NOMO-1 (cell line): ENCODE measurements around the gene DCLK1.

Source experiments
- DNase-seq, 2 experiments: peaks; one replicate each; lab custom pipeline; 2025; ENCODE audit not compliant: unreplicated experiment in 2 of 2; lab: John Stamatoyannopoulos, UW

The DCLK1 gene

DNA sequence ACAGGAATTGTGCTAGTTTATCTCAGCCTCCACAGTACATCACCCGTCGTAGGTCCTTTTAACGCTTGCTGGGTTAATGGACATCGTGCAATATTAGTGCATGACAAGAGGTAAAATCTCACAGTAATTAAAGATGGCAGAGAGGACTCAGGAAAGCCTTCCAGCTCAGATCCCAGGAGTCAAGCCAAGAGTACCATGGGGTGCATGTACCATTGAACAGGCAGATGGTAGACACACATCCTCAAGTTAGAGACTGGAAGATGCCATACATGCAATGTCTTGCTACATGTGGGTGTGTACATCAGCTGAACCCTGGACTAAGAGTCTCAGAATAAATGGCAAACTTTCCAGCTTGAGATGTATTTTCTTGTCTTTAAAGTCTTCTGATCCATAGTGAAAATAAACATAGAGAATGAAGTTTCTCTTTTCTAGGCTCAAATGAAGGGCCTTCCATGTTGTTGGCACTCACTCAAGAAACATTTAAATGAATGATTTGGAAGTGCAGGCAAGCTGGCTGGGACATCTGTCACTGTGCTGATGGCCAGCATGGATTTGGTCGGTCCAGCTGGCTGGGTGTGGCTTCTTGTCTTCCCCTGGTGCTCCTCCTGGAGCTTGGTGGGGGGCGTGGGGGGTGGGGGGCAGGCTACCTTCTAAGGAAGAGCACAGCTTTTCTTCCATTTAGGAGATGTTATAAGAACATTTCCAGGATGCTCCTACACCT, 363.8 kb downstream of the DCLK1 start:
- no peak for DNase-seq

- no peak for DNase-seq
These were observed 364.5 kb downstream of the DCLK1 start for GRCh38 chr13:35766663-35767062.

DNA sequence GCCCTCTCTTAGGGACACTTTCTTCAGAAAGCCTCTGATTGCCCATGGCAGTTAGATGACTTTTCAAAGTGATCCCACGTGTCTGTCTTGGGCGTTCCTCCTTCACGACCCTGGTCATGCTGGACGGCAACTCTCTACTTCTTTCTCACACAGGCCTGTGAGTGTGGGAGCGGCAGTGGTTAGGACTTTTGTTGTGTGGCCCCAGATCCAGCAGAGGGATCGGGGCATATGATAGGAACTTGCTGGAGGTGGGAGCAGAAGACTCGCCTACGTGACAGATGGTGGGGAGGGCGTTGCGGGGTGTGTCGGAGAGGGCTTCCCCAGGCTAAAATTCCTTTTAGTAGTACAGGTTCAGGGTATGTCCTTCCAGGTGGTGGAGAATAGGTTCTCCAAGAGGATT, 365.2 kb downstream of the DCLK1 start:
- no peak for DNase-seq

DNA sequence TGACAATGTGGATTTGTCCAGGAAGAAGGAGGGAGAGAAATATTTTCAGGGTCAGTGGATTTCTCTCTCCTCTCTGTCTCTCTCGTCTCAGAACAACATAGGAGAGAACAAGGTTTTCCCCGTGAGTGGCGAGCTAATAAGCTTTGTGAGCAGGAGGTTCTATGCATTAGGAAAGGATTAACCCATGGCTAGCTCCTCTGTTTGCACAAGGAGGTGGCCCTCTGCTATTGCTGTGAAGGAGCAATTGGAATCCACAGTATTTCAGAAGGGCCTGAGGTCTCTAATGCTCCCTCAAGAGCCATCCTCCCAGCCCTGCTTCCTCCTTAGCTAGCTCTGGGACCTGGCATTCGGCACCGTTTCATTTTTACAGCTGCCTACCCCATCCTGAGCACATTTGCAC, 365.8 kb downstream of the DCLK1 start:
- DNase-seq, result no peak

GRCh38 chr13:35764326-35765015, 366.7 kb downstream of the DCLK1 start:
- DNase-seq, result no peak

GRCh38 chr13:35763782-35764123, 367.4 kb downstream of the DCLK1 start:
- DNase-seq, result no peak

DNA sequence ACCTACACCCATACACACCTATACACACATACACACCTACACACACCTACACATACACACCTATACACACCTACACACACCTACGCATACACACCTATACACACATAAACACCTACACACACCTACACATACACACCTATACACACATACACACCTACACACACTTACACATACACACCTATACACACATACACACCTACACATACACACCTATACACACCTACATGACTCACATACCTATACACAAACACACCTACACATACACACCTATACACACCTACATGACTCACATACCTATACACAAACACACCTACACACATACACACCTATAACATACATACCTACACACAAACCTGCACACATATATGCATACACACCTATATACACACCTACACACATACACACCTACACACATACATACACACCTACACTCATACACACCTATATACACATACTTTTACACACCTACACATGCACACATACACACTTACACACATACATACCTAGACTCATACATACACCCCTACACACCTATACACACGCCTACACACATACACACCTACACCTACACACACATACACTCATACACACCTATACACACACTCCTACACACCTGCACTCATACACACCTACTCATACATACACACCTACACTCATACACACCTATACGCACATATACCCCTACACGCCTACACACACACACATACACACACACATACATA, 368.0 kb downstream of the DCLK1 start:
- no peak for DNase-seq

- DNase-seq, result no peak
These were observed 369.5 kb downstream of the DCLK1 start for GRCh38 chr13:35761440-35762252.

DNA sequence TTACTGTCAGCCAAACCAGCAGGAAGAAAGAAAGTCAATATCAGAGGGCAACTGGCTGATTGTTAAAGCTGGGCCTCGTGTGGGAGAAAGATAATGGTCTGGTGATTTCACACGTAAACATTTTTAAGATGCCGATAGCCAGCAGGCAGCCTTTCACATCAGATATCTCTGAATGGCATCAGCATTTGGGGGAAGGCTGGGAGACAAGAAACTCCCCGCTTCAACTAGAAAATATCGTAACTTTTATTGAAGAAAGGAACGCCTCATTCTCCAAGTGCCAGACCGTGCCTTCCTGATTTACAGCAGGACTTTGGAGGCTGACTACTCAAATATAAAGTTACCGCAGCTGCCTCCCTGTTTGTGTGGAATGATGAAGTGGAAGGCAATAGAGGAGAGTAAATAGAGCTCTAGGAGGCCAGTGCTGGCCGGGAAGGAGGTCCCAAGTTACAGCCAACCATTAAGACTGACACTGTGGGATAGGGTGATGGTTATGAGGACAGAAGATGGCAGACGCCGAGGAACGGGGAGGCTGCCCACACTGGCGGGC, 370.4 kb downstream of the DCLK1 start:
- no peak for DNase-seq

DNA sequence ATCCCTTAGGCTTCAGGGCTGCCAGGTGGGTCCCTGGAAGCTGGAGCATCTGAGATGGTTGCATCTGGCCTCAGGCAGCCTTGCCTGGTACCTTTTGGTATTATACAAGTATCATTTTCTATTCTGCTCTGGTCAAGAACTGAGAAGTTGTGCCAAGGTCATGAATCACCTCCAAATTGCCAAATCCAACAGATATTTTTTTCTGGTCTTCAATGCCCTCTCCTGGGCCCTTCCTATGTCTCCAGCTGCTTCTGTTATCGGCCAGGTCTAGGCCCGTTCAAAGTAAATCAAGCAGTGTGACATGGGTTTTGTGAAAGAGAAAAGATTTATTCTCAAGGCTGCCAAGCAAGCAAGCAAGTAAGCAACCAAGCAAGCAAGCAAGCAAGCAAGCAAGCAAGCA, 383.6 kb downstream of the DCLK1 start:
- DNase-seq, result no peak

DNA sequence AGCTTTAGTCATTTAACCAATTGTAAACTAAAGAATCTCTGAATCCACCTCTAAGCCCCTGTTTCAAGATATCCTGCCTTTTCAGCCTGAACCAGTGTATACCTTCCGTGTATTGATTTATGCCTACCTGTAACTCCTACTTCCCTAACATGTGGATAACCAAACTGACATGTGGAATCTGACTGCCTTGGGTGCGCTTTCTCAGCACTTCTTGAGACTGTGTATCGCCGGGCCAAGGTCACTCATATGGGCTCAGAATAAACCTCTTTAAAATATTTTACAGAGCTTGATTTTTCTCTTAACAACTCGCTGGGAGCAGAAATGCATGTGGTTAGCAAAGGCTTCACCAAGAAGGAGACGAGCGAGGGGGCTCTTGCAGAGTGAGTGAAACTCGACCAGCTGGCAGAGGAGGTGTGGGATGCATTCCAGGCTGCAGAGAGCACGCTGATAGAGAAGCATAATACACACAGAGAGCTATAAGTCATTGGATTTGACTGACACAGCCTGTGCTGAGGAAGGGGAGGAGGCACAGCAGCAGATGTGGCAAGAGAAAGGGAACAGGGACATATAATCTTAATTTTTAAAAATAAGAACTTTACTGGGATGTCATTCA, 386.5 kb downstream of the DCLK1 start:
- no peak for DNase-seq

GRCh38 chr13:35744144-35744543, 387.0 kb downstream of the DCLK1 start:
- no peak for DNase-seq

DNA sequence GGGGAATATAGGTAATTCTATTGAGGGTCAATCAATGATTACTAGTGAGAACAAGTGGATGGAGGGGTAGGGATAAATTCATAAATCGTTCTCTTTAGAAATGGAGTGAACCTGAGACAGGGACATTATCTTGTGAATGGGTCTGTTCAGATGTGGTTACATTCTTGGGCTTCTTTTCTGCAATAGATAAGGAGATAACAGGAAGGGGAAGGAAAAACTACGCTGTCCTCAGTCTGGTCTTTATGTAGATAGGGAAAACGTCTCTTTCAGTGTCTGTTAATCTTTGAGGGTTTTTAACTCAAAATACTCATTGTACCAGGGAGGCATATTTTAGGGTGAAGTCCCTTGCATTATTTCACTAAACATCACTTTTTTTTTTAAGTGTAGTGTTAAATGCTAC, 388.0 kb downstream of the DCLK1 start:
- no peak for DNase-seq

DNA sequence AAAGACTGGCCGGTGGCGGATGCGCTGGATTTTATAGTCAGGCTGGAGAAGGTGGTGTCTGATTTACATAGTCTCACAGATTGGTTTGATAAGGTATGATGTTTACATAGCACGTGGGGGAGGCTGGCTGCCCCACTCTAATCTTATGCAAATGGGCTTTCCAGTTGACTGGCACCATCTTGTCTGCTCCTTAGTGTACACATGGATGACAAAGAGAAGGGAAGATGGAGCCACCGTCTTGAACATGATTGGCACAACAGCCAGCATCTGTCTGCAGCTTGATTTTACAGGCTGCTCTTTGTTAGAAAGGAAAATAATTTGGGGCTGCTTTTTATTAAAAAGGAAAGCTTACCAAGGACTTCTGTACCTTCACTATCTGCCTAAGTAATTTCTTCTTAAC, 389.5 kb downstream of the DCLK1 start:
- DNase-seq, result no peak

DNA sequence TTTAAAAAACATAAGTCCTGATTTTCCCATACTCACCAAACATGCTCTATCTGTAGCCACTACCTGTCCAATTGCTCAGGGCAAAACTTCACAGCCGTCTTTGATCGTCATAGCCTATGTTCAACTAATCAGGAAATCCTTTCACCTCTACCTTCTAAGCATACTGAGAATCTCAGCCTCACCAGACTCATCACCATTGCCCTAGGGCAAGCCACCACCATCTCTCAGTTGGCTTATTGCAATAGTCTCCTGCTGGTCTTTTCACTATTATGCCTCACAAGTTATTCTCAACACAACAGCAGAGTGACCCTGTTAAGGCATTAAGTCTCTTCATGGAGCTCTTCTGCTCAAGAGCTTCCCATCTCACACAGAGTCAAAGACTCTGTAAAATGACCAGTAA, 394.3 kb downstream of the DCLK1 start:
- DNase-seq, result no peak

- no peak for DNase-seq
These were observed 397.4 kb downstream of the DCLK1 start for GRCh38 chr13:35733827-35734226.

- no peak for DNase-seq
These were observed 398.6 kb downstream of the DCLK1 start for GRCh38 chr13:35732565-35732964.

DNA sequence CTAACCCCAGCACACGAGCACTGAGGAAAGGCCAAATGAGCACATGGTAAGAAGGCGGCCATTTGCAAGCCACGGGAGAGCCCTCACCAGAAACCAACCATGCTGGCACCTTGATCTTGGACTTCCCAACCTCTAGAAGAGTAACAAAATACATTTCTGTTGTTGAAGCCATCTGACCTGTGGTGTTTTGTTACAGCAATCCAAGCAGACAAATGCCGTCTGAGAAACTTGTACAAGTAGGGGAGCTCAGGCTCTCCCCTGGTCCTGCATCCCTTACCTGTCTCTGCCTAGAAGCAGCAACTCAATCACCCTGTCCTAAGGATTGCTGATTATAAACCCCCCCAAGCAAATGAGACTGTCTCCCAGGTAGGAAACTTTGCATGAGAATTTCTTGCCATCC, 399.7 kb downstream of the DCLK1 start:
- no peak for DNase-seq

DNA sequence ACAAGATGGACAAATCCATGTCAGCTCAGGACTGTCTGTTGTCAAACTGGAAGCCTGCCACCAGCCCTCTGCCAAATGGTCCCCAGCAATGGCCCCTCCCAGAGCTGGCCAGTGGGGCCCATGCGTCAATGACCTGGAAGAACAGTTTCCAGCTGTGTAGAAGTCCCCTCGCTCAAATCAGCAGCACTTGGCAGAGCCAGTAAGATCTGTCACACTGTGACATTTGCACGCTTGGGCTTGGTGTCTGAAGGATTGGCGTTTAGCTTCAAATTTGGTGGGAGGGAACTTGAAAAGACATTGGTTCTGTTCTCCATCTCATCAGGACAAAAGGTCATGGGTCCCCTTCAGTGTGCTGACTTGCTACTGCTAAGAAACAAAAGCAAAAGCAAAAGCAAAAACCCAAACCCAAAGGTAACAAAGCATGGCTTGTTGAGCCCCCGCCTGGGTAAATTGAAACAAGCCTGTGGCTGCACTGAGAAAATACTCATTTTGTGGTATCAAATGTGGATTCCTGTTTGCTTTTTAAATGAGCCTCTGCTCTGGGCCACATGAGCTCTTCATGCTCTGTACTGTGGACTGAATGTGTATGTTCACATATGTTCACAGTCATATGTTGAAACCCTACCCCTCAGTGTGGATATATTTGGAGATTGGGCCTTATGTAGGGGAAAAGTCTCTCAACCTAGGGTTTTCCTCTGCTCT, 401.1 kb downstream of the DCLK1 start:
- no peak for DNase-seq

DNA sequence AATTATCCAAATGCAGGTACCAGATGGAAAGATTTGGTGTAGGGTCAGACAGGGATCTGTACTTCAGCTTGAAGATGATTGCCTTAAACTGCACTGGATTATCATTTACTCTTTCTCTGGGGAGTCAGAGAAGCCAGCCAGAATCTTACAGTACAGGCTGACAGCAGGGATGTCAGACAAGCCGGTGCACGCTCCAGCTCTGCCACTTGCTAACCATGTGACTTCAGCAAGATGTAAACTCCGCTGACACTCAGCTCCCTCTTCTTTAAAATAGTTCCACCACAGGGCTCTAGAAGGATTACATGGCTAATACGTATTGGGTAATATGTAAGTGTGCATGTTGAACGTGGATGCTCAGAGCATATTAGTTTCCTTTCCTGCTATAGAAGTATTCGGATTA, 403.3 kb downstream of the DCLK1 start:
- no peak for DNase-seq
